HG03135 (cell line): ENCODE data around the gene LIPF.
"Not testable (repeated sequence)": the region's sequence is repeated elsewhere in the genome, so short reads cannot be mapped to it uniquely, and the experiment has no call there.

Source experiments
- ATAC-seq: cut with Tn5 transposase; IDR thresholded peaks from one replicate; pipeline ENCODE4 v1.9.1; 2021; ENCODE audit warnings: mild to moderate bottlenecking, moderate library complexity; ENCODE audit not compliant: unreplicated experiment

LIPF gene

DNA sequence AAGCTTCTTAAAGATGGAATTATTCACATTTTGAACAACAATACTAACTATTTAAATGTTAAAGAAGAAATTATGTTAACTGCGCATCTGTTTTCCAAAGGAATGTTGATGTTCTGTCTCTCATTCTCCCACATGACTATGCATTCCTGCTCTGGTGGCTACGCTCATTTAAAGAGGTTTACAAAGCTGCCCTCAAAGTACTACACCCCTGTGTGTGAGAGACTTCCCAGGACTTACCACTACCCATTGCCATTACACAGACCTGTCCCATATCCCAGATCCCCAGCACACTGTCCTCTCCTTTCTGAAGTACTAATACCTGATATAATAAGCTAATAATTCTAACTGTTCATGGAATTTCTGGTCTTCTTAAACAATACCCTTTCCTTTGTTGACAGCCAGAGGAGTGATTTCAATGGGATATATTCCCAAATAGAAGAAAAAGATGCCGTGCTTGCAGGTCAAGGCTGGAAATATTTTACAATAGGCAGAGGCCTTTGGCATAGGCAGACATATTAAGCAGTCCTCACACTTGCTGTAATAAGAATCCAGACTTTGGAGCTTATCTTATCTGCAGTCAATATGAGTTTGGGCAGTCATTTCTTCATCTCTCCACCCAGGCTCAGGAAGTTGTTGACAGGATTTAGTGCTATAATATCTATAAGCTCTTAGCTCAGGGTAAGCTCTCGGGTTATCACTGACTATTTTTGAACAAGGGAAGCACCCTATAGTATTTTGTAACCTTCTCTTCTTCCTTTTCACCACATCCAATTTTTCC lies 12.2 kb downstream of the LIPF start:
- no peak for ATAC-seq

DNA sequence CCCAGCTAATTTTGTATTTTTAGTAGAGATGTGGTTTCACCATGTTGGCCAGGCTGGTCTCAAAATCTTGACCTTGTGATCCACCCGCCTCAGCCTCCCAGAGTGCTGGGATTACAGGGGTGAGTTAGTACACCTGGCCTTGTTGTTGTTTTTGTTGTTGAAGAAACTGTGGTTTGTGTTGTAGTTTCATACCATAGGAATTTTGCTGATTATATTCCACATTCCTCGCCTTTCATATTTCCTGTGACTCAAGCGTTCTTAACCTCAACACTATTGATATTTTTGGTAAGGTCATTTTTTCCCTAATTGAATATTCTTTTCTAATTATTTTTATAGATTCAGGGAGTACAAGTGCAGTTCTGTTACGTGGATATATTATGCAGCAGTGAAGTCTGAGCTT lies 16.7 kb downstream of the LIPF start:
- ATAC-seq = no peak

DNA sequence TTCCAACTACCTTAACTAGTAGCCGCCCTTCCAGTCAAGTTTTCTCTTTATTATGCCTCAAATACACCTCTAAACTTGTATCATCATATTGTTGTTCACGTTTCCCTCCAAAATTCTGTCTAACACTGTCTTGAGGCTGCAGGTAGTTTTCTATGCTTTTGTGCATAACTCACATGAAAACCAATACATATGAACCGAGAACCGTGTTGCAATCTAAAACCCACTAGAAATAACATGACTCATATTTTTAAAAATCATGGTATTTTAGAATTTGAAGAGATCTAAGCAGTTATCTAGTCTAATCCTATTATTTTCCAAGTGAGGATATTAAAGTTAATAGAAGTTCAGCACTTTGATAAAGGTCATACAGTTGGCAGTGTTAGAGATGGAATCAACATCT lies 18.2 kb downstream of the LIPF start:
- no peak for ATAC-seq

DNA sequence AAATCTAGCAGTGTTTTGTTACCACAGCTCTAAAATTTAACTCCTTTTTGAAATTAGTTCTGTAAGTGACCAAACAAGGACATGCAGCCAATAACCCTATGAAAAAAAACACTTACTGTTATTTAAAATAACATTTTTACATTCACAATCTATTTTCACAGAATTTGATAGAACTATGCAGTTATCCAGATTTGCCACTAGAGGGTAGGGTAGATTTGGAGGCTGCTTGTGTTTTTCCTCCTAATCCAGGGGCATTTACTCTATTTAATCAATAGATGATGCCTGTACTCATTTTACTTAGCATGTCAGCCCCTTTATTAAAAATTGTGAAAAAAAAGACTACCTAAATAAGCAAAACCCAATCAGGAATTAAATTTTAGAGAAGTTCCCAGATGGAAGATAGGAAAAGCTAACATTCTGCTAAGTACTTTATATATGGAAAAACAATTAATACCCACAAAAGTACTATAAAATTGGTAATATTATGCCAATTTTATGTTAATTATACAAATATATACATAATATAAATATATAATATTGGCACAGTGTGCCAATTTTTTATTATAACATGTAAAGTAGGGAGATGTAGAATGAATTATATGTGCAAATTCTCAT lies 23.7 kb downstream of the LIPF start:
- no peak for ATAC-seq

DNA sequence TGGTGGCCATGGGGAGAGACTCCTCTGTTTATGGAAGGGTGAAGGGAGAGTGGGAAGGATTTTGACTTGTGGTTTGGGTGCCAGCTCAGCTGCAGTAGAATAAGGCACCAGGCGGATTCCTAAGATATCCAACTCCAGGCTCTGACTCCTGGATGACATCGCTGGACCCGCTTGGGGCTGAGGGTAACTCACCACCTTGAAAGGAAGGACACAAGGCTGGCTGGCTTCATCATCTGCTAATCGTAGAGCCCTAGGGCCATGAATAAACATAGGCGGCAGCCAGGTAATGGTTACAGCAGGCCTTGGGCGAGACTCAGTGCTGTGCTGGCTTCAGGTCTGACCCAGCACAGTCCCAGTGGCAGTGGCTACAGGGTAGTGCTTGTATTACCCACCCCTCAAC lies 25.1 kb downstream of the LIPF start:
- ATAC-seq = no peak

DNA sequence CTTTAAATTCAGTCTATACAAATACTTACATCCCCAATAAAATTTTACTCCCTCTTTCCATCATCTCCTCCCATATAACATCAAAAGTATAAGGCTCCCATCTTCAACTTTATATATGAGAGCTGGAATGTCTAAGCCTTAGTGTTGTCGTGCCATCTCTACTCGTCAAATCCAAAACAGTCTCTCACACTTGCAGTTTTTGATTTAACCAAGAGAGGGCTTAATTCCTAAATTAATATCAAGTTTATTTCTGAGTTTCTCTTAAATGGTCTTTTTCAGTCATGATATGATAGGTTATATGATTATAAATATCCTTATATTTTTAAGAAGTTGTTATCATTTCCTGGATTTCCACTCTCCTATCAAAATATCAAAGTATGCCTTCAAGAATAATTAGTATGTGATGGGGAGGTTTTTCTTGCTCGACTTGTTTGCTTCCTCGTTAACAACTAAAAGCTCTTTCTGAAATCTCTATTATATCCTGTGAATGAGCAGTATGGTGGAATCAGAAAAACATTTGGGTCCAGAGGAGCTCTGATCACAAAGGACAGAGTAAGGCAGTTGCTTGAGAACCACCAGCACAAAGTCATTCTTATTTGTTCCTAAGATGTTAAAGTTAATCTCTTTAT lies 29.3 kb downstream of the LIPF start:
- no peak for ATAC-seq

DNA sequence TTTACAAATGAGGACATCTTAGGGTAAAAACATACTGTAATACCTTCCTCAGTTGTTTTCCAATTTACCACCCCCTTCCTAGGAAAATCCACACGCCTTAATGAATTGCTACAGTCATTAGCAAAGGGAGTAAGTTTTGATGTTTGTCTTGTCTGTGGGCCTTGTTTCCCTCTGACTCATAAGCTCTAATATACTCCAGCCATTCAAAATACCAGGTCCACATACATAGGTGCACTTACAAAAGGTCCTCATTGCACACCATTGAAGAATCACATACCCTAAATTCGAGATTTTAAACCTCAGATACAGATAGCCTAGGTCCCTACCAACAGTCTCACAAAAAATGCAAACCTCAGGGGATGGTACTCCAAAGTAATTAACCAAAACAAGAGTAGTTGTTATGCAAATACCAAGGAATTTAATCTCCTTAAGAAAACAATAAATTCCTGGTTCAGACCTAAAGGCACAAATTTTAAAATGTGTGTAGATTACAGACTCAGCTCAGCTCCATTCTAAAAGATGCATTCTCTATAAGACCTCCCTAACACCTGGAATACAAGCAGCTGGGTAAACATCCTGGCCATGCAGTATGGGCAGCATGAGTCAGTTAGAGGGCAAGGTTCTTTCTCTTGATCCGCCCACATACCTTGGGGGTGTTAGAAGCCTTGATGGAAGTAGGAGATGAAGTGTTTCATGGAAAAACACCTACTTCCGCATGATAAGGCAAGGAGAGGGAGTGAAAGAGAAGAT lies 38.8 kb downstream of the LIPF start:
- ATAC-seq = no peak

DNA sequence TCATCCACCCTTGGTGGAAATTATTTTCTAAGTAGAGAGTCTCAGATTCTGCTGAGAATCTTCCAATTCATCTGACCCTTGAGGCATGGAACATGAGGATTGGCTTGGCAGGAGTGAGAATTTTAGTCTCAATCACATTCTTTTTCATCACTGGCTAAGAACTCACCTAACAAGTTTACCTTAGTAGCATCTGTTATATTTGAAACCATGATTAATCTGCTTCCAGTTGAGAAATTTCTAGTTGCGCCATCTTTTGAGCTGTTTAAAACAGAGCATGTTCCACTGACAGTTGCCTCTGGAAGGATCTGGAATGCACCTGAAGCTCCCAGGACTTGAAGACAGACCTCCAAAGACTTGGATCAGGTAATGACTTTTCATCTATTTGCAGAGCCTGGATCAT lies 41.7 kb downstream of the LIPF start, which contains the start of gene LIPK:
TSS of gene LIPK (plus strand) at position 292 of the 400 bp plus-strand sequence. CDS start 18,295 bp downstream, outside the sequence.
- ATAC-seq = no peak

DNA sequence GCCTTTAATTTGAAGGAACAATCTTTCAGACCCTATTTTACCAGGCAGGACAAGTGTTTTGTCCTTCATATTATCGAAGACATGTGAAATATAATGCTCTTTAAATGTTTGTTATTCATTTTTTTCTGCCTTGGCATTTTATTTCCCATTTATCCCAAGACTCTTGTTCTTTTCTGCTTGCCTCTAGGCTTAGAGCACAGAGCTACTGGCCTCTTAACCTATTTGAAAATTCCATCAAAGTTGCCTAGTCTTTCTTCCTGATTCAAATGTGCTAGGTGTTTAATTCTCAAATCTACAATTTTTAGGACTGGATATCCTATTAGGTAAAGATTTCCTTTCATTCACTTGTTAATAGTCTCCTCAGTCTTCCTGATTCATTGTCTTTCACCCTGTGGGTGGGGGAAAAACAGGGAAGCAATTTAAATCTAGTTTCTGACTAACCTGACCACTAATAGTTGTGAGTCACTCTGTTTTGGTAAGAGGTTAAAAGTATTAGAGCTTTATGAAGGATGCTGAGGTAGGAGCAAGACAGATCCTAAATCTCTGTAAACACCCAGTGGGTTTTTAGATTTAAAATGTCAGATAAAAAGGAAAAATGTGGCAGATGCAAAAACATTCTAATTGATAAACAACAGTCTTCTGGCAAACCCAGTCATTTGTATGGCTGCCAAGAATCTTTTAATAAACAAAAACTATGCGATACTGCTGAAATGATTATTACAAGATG lies 43.4 kb downstream of the LIPF start:
- no peak for ATAC-seq

DNA sequence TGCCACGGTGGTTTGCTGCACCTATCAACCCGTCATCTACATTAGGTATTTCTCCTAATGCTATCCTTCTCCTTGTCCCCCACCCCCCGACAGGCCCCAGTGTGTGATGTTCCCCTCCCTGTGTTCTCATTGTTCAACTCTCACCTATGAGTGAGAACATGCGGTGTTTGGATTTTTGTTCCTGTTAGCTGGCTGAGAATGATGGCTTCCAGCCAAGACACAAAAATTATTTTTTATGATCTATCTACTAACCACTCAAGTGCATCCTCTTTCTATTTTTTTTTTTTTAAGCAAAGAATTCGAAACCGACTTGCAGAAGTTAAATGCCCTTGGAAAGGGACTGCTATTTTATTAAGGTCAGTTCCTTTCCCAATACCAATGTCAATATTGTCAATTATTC lies 45.1 kb downstream of the LIPF start:
- ATAC-seq = not testable (repeated sequence)

DNA sequence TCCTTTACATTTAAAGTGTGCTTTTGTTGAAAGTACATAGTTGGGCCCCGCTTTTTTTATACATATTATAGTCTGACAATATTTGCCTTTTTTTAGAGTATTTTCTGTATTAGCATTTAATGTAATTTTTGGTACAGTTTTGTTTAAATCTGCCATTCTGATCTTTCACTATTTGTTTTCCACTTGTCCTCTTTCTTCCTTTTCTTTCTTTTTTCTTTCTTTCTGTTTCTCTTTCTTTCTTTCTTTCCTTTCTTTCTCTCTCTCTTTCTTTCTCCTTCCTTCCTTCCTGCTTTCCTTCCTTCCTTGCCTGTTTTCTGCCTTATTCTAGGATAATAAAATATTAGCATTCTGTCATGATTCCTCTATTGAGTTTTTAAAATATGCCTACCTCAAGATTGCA lies 51.3 kb downstream of the LIPF start:
- no peak for ATAC-seq

DNA sequence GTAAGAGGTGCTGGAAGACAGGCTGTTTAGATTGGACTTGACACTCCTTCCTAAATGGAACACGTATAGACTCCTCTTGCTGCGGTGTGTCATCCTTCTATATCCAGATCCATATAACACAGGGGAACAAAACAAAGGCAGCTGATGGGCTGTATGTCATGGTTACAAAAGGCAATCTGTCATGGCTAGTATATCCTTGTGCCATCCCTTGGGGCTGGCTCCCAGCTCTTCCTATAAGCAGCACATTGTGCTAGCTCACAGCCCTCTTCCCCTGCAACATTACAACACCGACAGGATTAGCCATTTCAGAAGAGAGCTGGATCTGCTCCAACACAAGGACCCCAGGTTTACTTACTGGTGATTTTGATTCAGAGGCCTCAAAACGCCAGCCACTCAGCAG lies 57.1 kb downstream of the LIPF start:
- no peak for ATAC-seq

DNA sequence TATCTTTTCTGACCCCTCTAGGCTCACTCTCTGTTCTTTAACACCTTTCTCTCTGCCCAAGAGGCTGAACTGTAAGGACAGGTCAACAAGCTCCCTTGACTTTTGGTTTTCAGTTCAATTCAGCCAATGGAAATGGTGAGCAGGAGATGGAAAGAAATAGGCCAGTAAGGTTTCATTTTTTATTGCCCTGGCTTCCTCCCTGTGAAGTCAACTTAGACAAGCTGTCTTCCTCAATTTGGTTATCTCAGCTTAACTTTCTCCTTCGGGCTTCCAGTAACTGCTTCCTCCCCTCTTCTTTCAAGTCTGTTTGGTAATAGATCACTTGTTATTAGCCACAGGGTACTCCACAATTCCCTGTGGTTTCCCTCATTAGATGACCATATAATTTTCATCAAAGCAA lies 61.6 kb downstream of the LIPF start:
- peak; percentile 55 for ATAC-seq

DNA sequence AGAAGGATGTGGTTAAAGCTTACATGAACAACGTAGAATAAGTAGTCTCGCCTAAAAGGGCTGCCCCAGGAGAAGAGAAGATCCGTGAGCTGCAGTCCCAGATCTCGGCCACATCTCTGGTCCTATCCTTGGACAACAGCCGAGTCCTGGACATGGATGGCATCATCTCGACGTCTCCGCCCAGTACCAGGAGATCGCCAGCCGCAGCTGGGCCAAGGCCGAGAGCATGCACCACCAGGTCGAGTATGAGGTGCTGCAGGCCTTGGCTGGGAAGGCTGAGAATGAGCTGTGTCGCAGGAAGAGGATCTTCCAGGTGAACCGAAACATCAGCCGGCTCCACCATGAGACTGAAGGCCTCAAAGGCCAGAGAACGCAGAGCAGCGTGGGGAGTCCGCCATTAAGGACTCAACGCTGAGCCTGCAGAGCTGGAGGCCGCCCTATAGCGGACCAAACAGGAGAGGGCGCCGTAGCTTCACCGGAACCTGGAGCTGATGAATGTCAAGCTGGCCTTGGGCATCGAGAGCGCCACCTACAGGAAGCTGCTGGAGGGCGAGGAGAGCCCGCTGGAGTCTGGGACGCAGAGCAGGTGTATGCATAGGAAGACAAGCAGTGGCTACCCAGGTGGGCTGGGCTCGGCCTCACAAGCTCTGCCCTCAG lies 64.0 kb downstream of the LIPF start:
- ATAC-seq = no peak
